Activated naive CD4-positive, alpha-beta T cell treated with anti-CD3 and anti-CD28 coated beads for 36 hours (primary cell): Measurements from ENCODE around the gene ARHGAP21. TPM values are rescaled to one million over a fixed set of nuclear protein-coding genes. Genes with fewer than 3 reads are reported as not detected.
"Not testable (repeated sequence)": the region's sequence is repeated elsewhere in the genome, so short reads cannot be mapped to it uniquely, and the experiment has no call there.

ENCODE experiments used
- CTCF ChIA-PET: fragments of 350-600 bp; sonication (Branson Sonifier 250); formaldehyde crosslinking; loops from one replicate; lab custom pipeline; 2021; ENCODE audit warnings: antibody characterized with exemption; lab: Charles Lee
- DNase-seq: peaks from one replicate; pipeline ENCODE4 v3.0.0-alpha.2; 2020
- H3K27ac Mint-ChIP-seq: one replicate; pipeline ENCODE4 v1.8.0; 2021; ENCODE audit warnings: mild to moderate bottlenecking, mixed read lengths
- H3K27me3 Mint-ChIP-seq: one replicate; pipeline ENCODE4 v1.8.0; 2021; ENCODE audit warnings: low read depth, mixed read lengths
- H3K36me3 Mint-ChIP-seq: one replicate; pipeline ENCODE4 v1.8.0; 2021; ENCODE audit warnings: low read depth, mixed read lengths
- H3K4me1 Mint-ChIP-seq: one replicate; pipeline ENCODE4 v1.8.0; 2021; ENCODE audit warnings: low read depth, mixed read lengths
- H3K4me3 Mint-ChIP-seq: one replicate; pipeline ENCODE4 v1.8.0; 2021; ENCODE audit warnings: mild to moderate bottlenecking, moderate library complexity, mixed read lengths
- H3K9me3 Mint-ChIP-seq: one replicate; pipeline ENCODE4 v1.8.0; 2021; ENCODE audit warnings: mixed read lengths
- intact Hi-C: fragments of 100-400 bp; cut with micrococcal nuclease; formaldehyde crosslinking; loops from one replicate; pipeline ENCODE4 v1.15.1; 2023
- total RNA-seq, 2 experiments: library from RNA; stranded (reverse); gene quantifications; one replicate each; pipeline ENCODE4 v1.2.3, GENCODE V29; 2021

Gene ARHGAP21
- total RNA-seq: 10 to 100 TPM; 14.6 to 15.0 TPM

DNA sequence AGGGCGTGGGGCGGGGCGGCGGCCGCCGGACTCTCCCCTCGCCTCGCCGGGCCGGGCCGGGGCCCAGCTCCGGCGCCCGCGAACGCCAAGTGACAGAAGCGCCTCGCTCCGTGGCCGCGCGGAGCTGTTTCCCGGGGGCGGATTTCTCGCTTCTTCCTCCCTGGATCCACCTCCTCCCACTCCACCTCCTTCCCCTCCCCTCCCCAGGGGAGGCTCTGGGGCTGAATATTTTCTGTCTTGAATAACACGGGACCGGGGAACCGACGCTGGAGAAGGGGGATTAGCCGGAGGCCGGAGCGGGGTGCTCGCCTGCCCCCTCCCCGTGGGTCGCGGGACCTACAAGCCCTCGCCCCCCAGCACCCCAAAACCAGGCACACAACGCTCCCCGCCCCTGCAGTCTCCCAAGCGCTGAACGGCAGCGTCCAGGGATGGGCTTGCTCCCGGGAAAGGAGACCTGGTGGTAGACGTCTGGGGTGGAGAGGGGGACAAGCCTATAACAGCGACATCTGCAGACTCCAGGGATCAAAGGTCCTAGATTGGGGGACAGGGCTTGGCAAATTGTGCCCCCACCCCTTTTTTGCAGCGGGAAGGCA is at the start of gene ARHGAP21:
Gene ARHGAP21 (minus strand): TSS at position 100 of the 593 bp plus-strand sequence. CDS start 1,988 bp downstream, outside the sequence.
- Mint-ChIP-seq H3K27me3 (no peaks in the 10 kb centered on the region), H3K27ac (peak within 1 kb of the TSS; percentile 89), H3K36me3 (no peaks in the 10 kb centered on the region), H3K4me3 (peak within 1 kb of the TSS; percentile 89), H3K4me1 (peaks cover 14% of the 10 kb centered on the region), H3K9me3 (no peaks in the 10 kb centered on the region)
- CTCF ChIA-PET: interaction anchor here (1.3 to 1.4 kb wide), 2 partner anchors 16 to 50 kb away, joined by 3 to 5 read pairs; no protein-coding TSS in a partner anchor
- intact Hi-C loops: loop anchor here (1.0 to 10.0 kb wide), 16 partner anchors 18 to 1387 kb away; partner anchors contain the start of genes ENKUR, PRTFDC1 and THNSL1
- DNase-seq: peak; percentile 50

DNA sequence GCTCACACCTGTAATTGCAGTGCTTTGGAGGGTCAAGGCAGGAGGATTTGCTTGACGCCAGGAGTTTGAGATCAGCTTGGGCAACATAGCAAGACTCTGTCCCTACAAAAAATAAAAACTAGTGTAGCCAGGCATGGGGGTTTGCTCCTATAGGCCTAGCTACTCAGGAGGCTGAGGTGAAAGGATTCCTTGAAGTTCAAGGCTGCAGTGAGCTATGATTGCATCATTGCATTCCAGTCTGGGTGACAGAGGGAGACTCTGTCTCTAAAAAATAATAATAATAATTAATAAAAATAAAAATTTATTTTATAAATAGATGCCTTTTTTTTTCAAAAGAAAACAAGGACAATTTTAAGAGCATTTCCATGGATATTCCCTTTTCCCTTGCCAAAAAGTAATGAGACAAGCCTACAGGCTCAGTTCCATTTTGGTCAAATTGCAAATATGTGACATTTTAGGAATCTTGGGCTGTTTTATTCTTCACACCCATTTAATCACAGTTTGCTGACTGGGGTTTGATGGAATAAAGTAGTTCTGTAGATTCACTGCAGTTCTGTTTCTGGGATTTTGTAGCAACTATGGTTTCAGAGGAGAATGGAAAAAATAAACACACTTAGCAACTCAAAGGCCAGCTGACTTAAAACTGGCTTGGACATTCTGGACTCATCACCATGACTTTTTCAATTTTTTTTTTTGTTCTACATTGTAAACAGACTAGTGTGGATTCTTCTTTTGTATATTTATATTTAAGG is 48.4 kb upstream of the ARHGAP21 start:
- H3K9me3 Mint-ChIP-seq: no peaks in the 10 kb centered on the region
- no peak overlapping the region for H3K27ac Mint-ChIP-seq
- H3K27me3 Mint-ChIP-seq: no peaks in the 10 kb centered on the region
- no peak overlapping the region for H3K4me3 Mint-ChIP-seq
- CTCF ChIA-PET: no interaction called here
- peaks cover 14% of the 10 kb centered on the region for H3K4me1 Mint-ChIP-seq
- no peak for DNase-seq
- no peaks in the 10 kb centered on the region for H3K36me3 Mint-ChIP-seq
- intact Hi-C loops: no loop called here

DNA sequence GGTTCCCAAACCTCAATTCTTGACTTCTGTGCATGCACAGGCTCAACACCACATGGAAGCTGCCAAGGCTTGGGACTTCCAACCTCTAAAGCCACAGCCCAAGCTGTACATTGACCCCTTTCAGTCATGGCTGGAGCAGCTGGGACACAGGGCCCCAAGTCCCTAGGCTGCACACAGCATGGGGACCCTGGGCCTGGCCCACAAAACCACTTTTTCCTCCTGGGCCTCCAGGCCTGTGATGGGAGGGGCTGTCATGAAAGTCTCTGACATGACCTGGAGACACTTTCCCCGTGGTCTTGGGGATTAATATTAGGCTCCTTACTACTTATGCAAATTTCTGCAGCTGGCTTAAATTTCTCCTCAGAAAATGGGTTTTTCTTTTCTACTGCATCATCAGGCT is 41.3 kb upstream of the ARHGAP21 start:
- H3K36me3 Mint-ChIP-seq, CTCF ChIA-PET, intact Hi-C loops, DNase-seq, H3K27me3 Mint-ChIP-seq, H3K4me3 Mint-ChIP-seq, H3K27ac Mint-ChIP-seq, H3K9me3 Mint-ChIP-seq, H3K4me1 Mint-ChIP-seq: not testable (repeated sequence)

DNA sequence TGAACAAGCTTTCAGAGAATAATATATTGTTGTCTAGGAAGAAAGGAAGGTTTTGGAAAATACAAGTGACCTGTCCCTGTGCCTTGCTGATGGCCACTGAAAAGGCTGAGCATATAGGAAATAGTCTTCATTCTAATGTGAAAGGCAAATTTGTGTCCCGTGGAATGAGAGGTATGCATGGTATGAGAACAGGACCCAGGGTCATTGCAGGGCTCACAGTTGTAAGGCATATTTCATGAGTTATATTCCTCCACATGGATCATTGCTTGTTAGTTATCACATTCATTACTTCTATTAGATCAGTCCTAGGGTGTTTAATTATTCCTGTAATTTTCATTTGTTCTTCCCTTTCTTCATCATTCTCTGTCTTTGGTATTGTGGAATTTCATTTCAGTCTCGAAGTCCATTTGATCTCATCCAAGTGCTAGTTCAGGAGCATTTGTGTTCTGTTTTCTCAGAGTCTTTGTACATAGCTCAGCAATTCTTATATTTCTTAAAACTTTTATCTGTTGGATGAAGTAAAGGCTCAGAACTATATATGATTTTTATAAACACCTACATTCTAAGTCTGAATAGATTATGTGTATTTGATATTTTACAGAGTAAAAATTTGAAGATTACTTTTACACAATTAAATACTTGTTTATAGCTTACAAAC is 39.4 kb upstream of the ARHGAP21 start:
- DNase-seq: no peak
- Mint-ChIP-seq H3K4me3 (no peak overlapping the region), H3K4me1 (peaks cover 5% of the 10 kb centered on the region), H3K27ac (no peak overlapping the region), H3K36me3 (peaks cover 5% of the 10 kb centered on the region), H3K9me3 (peaks cover 7% of the 10 kb centered on the region), H3K27me3 (no peaks in the 10 kb centered on the region)
- CTCF ChIA-PET: no interaction called here
- intact Hi-C loops: no loop called here

DNA sequence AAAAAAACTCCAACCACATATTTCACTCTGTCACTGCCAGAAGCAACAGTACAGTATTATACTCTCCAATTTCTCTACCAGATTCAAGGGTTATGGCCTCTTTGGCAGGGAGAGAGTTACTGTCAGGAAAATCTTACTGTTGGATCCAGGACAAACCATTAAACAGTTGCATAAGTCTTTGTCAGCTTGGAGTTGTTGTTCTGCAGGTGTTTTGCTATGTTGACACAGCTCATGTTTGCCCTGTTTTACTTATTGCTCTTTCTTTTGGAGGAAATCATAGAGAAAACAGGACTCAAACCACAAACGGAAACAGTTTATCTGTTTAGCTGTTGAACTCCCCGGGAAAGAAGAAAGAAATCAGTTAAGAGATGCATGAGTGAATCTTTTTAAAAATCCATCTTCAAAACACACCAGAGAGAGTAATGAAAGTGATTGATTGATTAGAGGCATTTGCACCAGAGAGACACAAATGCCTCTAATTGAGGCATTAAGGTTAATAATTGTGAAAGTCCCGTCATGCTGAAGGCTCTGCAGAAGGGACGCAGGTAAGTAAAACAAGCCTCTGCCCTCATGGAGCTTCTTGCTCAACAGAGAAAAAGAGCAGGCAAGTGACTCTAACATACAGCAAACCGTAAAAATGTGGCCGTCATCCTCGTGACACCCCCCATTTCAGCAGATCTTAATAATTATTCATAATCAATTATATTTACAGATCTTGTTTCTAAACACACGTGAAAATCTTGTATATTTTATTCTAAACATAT is 38.7 kb upstream of the ARHGAP21 start:
- Mint-ChIP-seq H3K36me3 (peaks cover 5% of the 10 kb centered on the region), H3K4me3 (no peak overlapping the region), H3K9me3 (peaks cover 7% of the 10 kb centered on the region), H3K4me1 (peaks cover 5% of the 10 kb centered on the region), H3K27me3 (no peaks in the 10 kb centered on the region), H3K27ac (no peak overlapping the region)
- CTCF ChIA-PET: no interaction called here
- intact Hi-C loops: no loop called here
- DNase-seq: no peak

DNA sequence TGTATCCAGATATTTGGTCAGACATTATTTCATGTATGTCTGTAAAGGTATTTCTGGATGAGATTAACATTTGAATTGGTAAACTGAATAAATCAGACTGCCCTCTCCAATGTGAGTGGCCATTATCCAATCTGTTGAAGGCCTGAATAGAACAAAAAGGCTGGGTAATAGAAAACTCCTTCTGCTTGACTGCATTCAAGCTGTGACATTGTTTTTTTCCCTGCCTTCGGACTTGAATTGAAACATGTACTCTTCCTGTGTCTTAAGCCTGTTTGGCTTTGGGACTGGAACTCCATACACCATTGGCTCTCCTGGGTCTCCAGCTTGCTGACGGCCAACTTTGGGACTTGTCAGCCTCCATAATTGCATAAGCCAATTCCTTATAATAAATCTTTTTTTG is 36.0 kb upstream of the ARHGAP21 start:
- DNase-seq: no peak
- intact Hi-C loops: no loop called here
- peaks cover 5% of the 10 kb centered on the region for H3K4me1 Mint-ChIP-seq
- no peak overlapping the region for H3K27ac Mint-ChIP-seq
- H3K27me3 Mint-ChIP-seq: no peaks in the 10 kb centered on the region
- H3K4me3 Mint-ChIP-seq: no peak overlapping the region
- CTCF ChIA-PET: no interaction called here
- H3K36me3 Mint-ChIP-seq: no peaks in the 10 kb centered on the region
- H3K9me3 Mint-ChIP-seq: no peaks in the 10 kb centered on the region

DNA sequence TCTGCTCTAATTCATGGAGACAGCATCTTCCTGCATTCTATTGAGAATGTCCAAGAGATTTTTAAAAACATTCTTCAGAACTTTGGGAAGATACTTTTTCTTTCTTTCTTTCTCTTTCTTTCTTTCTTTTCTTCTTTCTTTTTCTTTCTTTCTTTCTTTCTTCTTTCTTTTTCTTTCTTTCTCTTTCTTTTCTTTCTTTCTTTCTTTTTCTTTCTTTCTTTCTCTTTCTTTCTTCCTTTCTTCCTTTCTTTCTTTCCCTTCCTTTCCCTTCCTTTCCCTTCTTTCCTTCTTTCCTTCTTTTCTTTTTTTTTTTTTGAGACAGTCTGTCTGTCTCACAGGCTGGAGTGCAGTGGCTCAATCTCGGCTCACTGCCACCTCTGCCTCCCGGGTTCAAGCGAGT is 34.6 kb upstream of the ARHGAP21 start:
- H3K27me3 Mint-ChIP-seq, H3K4me1 Mint-ChIP-seq, DNase-seq, H3K36me3 Mint-ChIP-seq, H3K27ac Mint-ChIP-seq, intact Hi-C loops, H3K4me3 Mint-ChIP-seq, H3K9me3 Mint-ChIP-seq, CTCF ChIA-PET: not testable (repeated sequence)

DNA sequence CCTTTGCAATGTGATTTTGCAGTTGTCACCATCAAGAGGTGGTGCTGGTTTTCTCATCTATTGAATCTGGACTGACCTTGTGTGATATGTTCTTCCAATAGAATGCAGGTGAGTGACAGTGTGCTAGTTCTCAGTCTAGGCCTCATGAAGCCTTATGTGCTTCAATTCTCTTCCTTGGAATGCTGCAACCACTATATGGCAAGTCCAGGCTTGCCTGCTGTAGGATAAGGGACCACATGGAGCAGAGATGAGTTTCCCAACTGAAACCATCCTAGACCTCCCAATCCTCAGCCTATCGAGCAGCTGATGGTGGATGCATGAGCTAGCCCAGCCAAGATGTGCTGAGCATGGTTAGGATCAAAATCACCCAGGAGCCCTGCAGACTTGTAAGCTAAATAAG is 32.6 kb upstream of the ARHGAP21 start:
- no peak for DNase-seq

DNA sequence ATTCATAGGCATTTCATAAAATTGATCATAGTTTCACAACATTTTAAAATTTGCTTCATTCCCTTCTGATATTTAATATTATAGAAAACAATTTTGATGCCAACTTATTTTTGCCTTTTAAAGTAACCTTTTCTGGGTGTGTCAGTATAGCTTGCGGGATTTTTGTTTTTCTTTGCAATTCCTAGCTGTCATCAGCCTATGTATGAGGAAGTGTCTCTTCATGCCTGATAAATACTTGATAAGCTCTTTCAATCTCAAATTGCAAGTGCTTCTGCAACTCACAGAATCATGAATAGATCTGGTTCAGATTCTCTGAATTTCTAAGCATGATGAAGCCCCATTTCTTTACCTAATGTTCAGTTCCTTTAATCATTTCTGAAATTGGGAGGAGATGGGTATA is 28.0 kb upstream of the ARHGAP21 start:
- Mint-ChIP-seq H3K4me1 (no peaks in the 10 kb centered on the region), H3K4me3 (no peak overlapping the region), H3K9me3 (no peaks in the 10 kb centered on the region), H3K27me3 (no peaks in the 10 kb centered on the region), H3K36me3 (no peaks in the 10 kb centered on the region), H3K27ac (no peak overlapping the region)
- CTCF ChIA-PET: no interaction called here
- no peak for DNase-seq
- intact Hi-C loops: no loop called here

More for the DNA sequence above, 32.6 kb upstream of the ARHGAP21 start:
- Mint-ChIP-seq H3K9me3 (no peaks in the 10 kb centered on the region), H3K4me3 (no peak overlapping the region), H3K4me1 (no peaks in the 10 kb centered on the region), H3K36me3 (no peaks in the 10 kb centered on the region), H3K27me3 (no peaks in the 10 kb centered on the region), H3K27ac (no peak overlapping the region)
- intact Hi-C loops: no loop called here
- CTCF ChIA-PET: no interaction called here

DNA sequence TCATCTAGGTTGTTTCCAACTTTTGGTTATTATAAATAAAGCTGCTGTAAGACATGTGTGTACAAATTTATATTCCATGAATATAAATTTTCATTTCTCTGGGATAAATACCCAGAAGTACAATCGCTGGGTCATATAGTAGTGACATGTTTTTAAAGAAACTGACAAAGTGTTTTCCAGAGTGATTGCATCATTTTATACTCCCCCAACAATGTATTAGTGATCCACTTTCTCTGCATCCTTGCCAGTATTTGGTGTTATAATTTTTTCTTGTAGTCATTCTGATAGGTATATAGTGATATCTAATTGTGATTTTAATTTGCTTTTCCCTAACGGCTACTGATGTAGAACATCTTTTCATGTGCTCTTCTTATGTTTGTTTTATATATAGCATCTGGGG is 27.0 kb upstream of the ARHGAP21 start:
- H3K9me3 Mint-ChIP-seq: no peaks in the 10 kb centered on the region
- no peaks in the 10 kb centered on the region for H3K36me3 Mint-ChIP-seq
- no peak overlapping the region for H3K4me3 Mint-ChIP-seq
- no peak for DNase-seq
- no peaks in the 10 kb centered on the region for H3K27me3 Mint-ChIP-seq
- intact Hi-C loops: no loop called here
- CTCF ChIA-PET: no interaction called here
- no peak overlapping the region for H3K27ac Mint-ChIP-seq
- H3K4me1 Mint-ChIP-seq: no peaks in the 10 kb centered on the region

DNA sequence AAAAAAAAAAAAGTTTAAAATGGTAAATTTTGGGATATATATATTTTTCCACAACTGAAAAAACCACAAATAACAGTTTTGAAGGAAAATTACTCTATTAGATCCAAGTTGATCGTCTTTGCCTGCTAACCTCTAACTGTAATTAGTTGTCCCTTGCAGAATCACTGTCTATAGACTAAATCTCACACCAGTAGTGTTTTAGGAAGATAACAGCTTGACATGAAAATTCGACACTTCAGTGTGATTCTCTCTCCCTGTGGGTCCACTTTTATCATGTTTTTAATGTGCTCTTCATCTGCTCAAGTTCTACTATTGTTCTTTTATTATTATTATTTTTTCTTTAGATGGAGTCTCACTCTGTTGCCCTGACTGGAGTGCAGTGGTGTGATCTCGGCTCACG is 24.5 kb upstream of the ARHGAP21 start:
- CTCF ChIA-PET: no interaction called here
- Mint-ChIP-seq H3K27ac (no peak overlapping the region), H3K9me3 (no peaks in the 10 kb centered on the region), H3K36me3 (no peaks in the 10 kb centered on the region), H3K27me3 (no peaks in the 10 kb centered on the region), H3K4me3 (no peak overlapping the region), H3K4me1 (no peaks in the 10 kb centered on the region)
- no peak for DNase-seq
- intact Hi-C loops: no loop called here

DNA sequence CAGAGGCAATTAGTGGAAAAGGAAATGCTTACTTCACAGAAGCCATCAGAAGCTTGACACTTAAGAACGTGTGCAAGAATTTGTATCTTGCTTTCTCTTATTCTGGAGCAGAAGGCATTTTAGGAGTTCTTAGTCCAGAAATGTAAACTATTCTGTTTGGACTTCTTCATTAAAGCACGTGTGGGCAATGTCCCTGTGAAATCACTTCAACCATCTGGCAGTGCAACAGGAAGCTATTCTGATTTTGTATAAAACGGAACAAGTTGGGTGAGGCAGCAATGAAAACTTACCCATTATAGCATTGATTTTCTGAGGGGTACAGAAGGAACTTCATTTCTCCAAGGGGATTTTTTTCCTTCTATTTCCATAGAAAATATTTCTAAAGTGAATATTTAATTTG is 21.3 kb upstream of the ARHGAP21 start:
- CTCF ChIA-PET: interaction anchor here (0.6 to 0.7 kb wide), 2 partner anchors 60 to 495 kb away, joined by 4 to 7 read pairs; no protein-coding TSS in a partner anchor
- Mint-ChIP-seq H3K27me3 (no peaks in the 10 kb centered on the region), H3K4me3 (no peak overlapping the region), H3K9me3 (peaks cover 2% of the 10 kb centered on the region), H3K4me1 (no peaks in the 10 kb centered on the region), H3K27ac (no peak overlapping the region), H3K36me3 (no peaks in the 10 kb centered on the region)
- intact Hi-C loops: no loop called here
- DNase-seq: no peak
